Osteocyte (in vitro differentiated cells): ENCODE results near the gene FAM13A. TPM values are rescaled to one million over a fixed set of nuclear protein-coding genes. Genes with fewer than 3 reads are reported as not detected.

Experiments used
- DNase-seq: peaks from one replicate; pipeline ENCODE4 v3.0.0; 2021; ENCODE audit warnings: mixed read lengths; ENCODE audit not compliant: unreplicated experiment; ENCODE audit errors: extremely low spot score
- H3K27ac Mint-ChIP-seq: one replicate; pipeline ENCODE4 v1.8.0; 2021; ENCODE audit warnings: mild to moderate bottlenecking, mixed read lengths; ENCODE audit not compliant: unreplicated experiment
- H3K27me3 Mint-ChIP-seq: one replicate; pipeline ENCODE4 v1.8.0; 2021; ENCODE audit warnings: mixed read lengths; ENCODE audit not compliant: unreplicated experiment
- H3K36me3 Mint-ChIP-seq: one replicate; pipeline ENCODE4 v1.8.0; 2021; ENCODE audit warnings: mixed read lengths; ENCODE audit not compliant: unreplicated experiment
- H3K4me1 Mint-ChIP-seq: one replicate; pipeline ENCODE4 v1.8.0; 2021; ENCODE audit warnings: mixed read lengths; ENCODE audit not compliant: unreplicated experiment
- H3K4me3 Mint-ChIP-seq: one replicate; pipeline ENCODE4 v1.8.0; 2021; ENCODE audit warnings: mild to moderate bottlenecking, moderate library complexity, mixed read lengths; ENCODE audit not compliant: unreplicated experiment
- H3K9me3 Mint-ChIP-seq: one replicate; pipeline ENCODE4 v1.8.0; 2021; ENCODE audit warnings: mixed read lengths; ENCODE audit not compliant: unreplicated experiment
- CTCF ChIP-seq: fragments of 200-600 bp; sonication (generic); IDR thresholded peaks from 2 replicates; pipeline ENCODE4 v1.5.0; 2021; ENCODE audit warnings: antibody characterized with exemption, mild to moderate bottlenecking, moderate library complexity
- total RNA-seq: library from RNA; stranded (reverse); gene quantifications from 2 replicates; pipeline ENCODE4 v1.2.1, GENCODE V29; 2021

Gene FAM13A
- total RNA-seq, 1 donor from 2014 or later, result 18.5 TPM

GRCh38 chr4:89056292-89056952, 563 bp downstream of the FAM13A start:
- DNase-seq, result no peak
- Mint-ChIP-seq H3K4me1 (peaks cover 44% of the 10 kb centered on the region), H3K9me3 (peaks cover 12% of the 10 kb centered on the region), H3K27me3 (no peaks in the 10 kb centered on the region), H3K27ac (peak overlapping the region; percentile 95), H3K4me3 (peak overlapping the region; percentile 89), H3K36me3 (peaks cover 7% of the 10 kb centered on the region)
- no peak for TF ChIP-seq CTCF

- no peaks in the 10 kb centered on the region for H3K27me3 Mint-ChIP-seq
- H3K4me1 Mint-ChIP-seq, result peaks cover 44% of the 10 kb centered on the region
- DNase-seq, result no peak
- TF ChIP-seq CTCF, result no peak
- peaks cover under 1% of the 10 kb centered on the region for H3K36me3 Mint-ChIP-seq
- H3K27ac Mint-ChIP-seq, result peak overlapping the region; percentile 70
- H3K4me3 Mint-ChIP-seq, result peak overlapping the region; percentile 89
- peaks cover 10% of the 10 kb centered on the region for H3K9me3 Mint-ChIP-seq
Measured at GRCh38 chr4:89055157-89056080, 1.6 kb downstream of the FAM13A start.

GRCh38 chr4:89054627-89055026, 2.4 kb downstream of the FAM13A start:
- Mint-ChIP-seq H3K9me3 (peaks cover 9% of the 10 kb centered on the region), H3K36me3 (no peaks in the 10 kb centered on the region), H3K27me3 (no peaks in the 10 kb centered on the region), H3K4me1 (peaks cover 44% of the 10 kb centered on the region), H3K4me3 (peak overlapping the region; percentile 12), H3K27ac (no peak overlapping the region)
- no peak for TF ChIP-seq CTCF
- DNase-seq, result no peak

DNA sequence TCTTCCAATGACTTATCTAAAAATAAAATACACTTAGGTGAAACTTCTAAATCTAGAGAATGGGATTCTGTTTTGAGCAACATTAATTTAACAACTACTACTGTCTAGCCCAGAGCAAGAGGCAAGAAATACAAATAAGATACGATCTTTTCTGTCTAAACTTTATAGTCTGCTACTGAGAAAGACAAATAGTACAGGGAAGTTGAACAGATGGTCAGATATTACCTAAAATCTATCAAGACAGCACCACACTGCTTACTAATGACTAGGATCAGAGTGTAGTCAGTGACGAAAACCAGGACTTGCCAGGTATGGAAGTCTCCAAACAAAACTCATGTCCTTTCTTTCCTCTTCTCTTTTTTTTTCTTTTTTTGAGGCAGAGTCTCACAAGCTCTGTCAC, 7.1 kb downstream of the FAM13A start:
- Mint-ChIP-seq H3K27me3 (no peaks in the 10 kb centered on the region), H3K27ac (no peak overlapping the region), H3K4me3 (no peak overlapping the region), H3K36me3 (no peaks in the 10 kb centered on the region), H3K4me1 (peaks cover 28% of the 10 kb centered on the region), H3K9me3 (peaks cover 9% of the 10 kb centered on the region)
- no peak for DNase-seq
- TF ChIP-seq CTCF, result no peak
